Duodenal mucosa (tissue), 2 donors: Measurements from ENCODE around the gene KCNQ1.

ENCODE experiments used
- H3K27ac ChIP-seq: one replicate; pipeline ENCODE4 v1.7.0; 2013; ENCODE audit warnings: low read depth, low read length
- H3K27me3 ChIP-seq, 2 donors: one replicate each; pipeline ENCODE4 v1.7.0; 2013; ENCODE audit warnings: low read length in 2 of 2, control low read depth in 1 of 2; ENCODE audit not compliant: insufficient read depth in 2 of 2, control insufficient read depth in 1 of 2
- H3K36me3 ChIP-seq, 2 donors: one replicate each; pipeline ENCODE4 v1.7.0; 2013; ENCODE audit warnings: low read length in 2 of 2, control low read depth in 1 of 2; ENCODE audit not compliant: insufficient read depth in 2 of 2, control insufficient read depth in 1 of 2
- H3K4me1 ChIP-seq, 2 donors: one replicate each; pipeline ENCODE4 v1.7.0; 2013; ENCODE audit warnings: low read length in 2 of 2, control low read depth in 1 of 2; ENCODE audit not compliant: insufficient read depth in 2 of 2, control insufficient read depth in 1 of 2
- H3K4me3 ChIP-seq, 2 donors: one replicate each; pipeline ENCODE4 v1.7.0; 2013; ENCODE audit warnings: low read length in 2 of 2, low read depth in 1 of 2
- H3K9ac ChIP-seq, 2 donors: one replicate each; pipeline ENCODE4 v1.7.0; 2013; ENCODE audit warnings: low read length in 2 of 2, low read depth in 1 of 2
- H3K9me3 ChIP-seq, 2 donors: one replicate each; pipeline ENCODE4 v1.7.0; 2013; ENCODE audit warnings: low read length in 2 of 2, control low read depth in 1 of 2; ENCODE audit not compliant: control insufficient read depth in 1 of 2

Gene KCNQ1

DNA sequence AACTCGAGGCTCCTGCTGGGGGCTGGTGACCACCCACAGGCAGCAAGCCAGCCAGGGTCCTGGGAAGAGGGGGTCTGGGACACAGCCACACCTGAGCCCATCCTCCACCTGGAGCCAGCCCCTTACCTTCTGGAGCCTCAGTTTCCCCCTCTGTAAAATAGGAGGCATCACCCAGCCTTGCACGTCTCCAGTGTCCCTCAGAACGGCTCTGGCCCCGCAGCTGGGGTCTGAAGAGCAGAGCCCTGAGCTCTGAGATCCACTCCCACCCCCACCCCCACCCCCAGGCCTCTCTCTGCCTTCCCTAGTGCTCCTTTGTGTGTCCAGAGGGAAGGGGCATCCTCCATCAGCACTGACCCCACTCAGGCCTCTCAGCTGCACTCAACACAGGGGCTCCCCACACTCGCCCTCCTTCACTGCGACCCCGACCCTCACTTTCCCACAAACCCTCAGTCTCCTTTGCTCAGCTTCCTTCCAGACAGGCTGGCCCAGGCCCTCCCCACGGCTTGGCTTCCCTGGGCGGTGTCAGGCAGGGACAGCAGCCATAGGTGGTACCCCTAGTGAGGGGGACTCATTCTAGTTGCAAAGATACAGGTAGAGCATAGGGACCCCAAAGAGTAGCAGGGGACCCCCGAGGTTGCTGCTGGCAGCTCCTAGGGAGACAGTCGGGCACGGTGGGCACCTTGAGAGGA is 288.3 kb downstream of the KCNQ1 start:
- Histone ChIP-seq H3K4me1 (peaks cover 28 to 32% of the 10 kb centered on the region in 2 donors), H3K27ac (no peak overlapping the region), H3K9me3 (no peaks in the 10 kb centered on the region), H3K27me3 (no peaks in the 10 kb centered on the region), H3K4me3 (no peak overlapping the region), H3K36me3 (no peaks in the 10 kb centered on the region), H3K9ac (no peak overlapping the region)

DNA sequence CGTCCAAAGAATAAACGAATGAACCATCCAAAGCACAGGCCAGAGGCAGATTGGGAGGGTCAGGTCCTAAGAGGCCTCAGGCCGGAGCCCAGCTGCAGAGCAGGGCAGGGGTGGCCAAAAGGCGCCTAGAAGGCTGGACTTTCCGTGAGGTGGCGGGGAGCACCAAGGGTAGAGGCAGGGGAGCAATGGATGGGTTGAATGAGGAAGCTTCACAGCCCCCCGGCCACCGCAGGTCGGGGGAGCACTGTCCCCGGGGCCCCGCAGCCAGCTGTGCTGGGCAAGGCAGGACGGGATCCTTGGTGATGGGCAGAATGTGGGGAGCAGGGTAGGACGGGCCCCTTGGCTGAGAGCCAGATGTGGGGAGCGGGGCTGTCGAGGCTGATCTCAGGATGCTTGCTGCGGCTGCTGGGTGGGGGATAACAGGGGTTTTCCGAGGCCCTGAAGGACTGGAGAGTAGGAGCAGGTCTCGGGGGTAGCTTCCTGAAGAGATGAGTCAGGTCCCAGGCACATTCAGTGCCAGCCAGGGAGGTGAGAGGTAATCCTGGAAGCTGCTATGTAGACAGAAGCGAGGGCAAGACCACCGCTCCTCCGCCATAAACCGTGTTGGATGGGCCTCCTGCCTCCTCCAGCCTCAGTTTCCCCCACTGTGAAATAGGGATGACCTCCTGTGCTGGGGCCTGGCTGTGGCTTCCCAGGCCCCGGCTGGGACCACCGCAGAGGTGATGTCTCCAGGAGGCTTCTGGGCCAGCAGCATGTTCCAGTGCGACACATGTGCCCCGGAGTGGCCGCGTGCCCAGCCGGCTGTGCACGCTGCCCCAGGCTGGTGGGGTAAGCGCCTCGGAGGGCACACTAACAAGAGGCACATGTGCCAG is 289.6 kb downstream of the KCNQ1 start:
- Histone ChIP-seq H3K36me3 (no peaks in the 10 kb centered on the region), H3K9ac (no peak overlapping the region), H3K4me1 (peaks cover 25 to 28% of the 10 kb centered on the region in 2 donors), H3K4me3 (no peak overlapping the region), H3K27ac (no peak overlapping the region), H3K27me3 (no peaks in the 10 kb centered on the region), H3K9me3 (no peaks in the 10 kb centered on the region)

DNA sequence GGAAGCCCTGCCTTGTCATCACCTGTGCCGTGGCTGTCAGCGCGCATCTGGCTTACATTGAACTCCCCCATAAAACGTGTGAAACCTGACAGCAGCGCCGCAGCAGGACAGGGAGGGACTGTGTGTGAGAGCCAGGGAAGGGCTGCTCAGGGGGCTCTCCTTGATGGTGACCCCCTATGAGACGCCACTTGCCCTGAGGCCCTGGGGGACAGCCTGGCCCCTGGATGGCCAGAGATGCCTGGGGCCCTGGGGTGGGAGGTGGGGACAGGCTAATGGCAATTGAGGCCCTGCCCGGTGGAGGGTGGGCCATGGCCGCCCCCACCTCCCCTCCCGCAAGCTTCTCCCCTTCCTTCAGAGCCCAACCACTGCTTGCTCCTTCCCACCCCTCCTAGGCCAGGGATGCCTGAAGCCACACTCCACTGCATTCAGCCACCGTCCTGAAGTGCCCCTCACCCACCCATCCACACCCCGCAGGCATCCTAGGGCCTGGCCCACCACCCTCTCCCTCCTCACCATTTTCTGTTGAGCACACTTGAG is 290.3 kb downstream of the KCNQ1 start:
- H3K27me3 ChIP-seq, result no peaks in the 10 kb centered on the region
- peaks cover 31 to 32% of the 10 kb centered on the region in 2 donors for H3K4me1 ChIP-seq
- H3K9ac ChIP-seq, result no peak overlapping the region
- no peaks in the 10 kb centered on the region for H3K36me3 ChIP-seq
- no peak overlapping the region for H3K27ac ChIP-seq
- H3K4me3 ChIP-seq, result no peak overlapping the region
- H3K9me3 ChIP-seq, result no peaks in the 10 kb centered on the region

DNA sequence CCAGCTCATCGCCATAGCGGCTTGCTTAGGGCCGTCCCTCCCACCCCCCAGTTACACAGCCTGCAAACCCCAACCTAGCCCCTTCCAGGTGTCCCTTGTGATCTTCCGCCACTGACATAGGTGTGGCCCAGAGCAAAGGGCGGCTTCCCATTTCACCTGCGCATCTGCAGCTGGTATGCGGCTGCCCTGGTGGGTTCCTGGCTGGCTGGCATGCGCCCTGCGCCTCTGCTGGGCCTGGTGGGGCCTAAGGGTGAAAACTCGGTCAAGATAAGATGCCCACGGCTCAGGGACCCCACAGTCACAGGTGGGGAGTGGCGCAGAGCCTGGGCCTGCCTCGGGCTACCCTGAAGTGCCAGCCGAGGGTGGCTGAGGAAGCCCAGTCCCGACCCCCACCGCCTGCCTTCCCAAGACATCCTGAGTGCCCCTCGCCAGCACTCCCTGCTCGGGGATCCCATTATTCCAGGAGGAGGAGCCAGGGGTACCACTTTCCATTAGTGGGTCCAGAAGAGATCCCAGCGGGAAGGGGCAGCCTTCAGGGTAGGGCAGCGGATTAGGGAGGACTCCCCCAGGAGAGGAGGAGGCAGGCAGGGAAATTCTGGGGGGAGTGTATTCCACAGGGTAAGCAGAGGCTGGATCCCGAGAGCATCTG is 291.9 kb downstream of the KCNQ1 start:
- Histone ChIP-seq H3K4me3 (no peak overlapping the region), H3K4me1 (peaks cover 31 to 37% of the 10 kb centered on the region in 2 donors), H3K9ac (no peak overlapping the region), H3K36me3 (no peaks in the 10 kb centered on the region), H3K27me3 (no peaks in the 10 kb centered on the region), H3K9me3 (no peaks in the 10 kb centered on the region), H3K27ac (no peak overlapping the region)

DNA sequence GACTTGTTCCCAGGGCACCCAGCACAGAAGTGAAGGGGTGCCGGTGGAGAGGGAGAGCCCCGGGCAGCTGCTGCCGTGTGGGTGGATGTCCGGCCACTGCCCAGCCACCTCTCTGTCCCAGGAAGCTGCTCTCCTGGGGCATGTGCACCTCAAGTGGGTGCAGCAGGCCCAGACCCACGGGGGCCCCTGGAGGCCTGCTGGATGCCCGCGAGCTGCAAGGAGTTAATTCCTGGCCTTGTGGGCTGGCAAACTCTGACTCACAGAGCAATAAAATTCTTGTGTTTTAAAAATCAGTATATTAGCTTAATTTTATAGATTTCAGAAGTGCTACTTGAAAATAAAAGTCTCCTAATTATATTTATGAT is 292.4 kb downstream of the KCNQ1 start:
- H3K4me3 ChIP-seq, result no peak overlapping the region
- H3K27me3 ChIP-seq, result no peaks in the 10 kb centered on the region
- no peaks in the 10 kb centered on the region for H3K36me3 ChIP-seq
- no peak overlapping the region for H3K9ac ChIP-seq
- H3K9me3 ChIP-seq, result no peaks in the 10 kb centered on the region
- peaks cover 31 to 37% of the 10 kb centered on the region in 2 donors for H3K4me1 ChIP-seq
- no peak overlapping the region for H3K27ac ChIP-seq

DNA sequence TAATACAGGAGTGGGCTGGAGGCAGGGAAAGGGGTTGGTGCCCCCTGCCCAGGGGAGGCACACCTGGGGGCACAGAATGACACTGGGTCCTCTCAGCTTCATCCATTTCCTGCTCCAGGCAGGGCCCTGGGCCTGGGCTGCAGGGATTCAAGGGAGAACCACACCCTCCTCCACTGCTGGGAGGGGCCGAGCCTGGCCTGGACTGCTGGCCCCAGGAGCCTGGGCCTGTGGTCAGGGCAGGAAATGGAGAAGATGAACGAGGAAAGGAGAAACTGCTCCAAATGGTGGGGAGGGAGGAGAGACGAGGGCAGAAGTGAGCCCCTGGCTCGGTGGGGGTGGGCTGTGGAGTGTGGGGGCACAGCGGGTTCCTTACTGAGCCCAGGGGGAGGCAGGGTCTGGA is 293.1 kb downstream of the KCNQ1 start:
- no peaks in the 10 kb centered on the region for H3K27me3 ChIP-seq
- H3K4me3 ChIP-seq, result no peak overlapping the region
- no peak overlapping the region for H3K9ac ChIP-seq
- peaks cover 31 to 37% of the 10 kb centered on the region in 2 donors for H3K4me1 ChIP-seq
- no peak overlapping the region for H3K27ac ChIP-seq
- H3K36me3 ChIP-seq, result no peaks in the 10 kb centered on the region
- H3K9me3 ChIP-seq, result no peaks in the 10 kb centered on the region

DNA sequence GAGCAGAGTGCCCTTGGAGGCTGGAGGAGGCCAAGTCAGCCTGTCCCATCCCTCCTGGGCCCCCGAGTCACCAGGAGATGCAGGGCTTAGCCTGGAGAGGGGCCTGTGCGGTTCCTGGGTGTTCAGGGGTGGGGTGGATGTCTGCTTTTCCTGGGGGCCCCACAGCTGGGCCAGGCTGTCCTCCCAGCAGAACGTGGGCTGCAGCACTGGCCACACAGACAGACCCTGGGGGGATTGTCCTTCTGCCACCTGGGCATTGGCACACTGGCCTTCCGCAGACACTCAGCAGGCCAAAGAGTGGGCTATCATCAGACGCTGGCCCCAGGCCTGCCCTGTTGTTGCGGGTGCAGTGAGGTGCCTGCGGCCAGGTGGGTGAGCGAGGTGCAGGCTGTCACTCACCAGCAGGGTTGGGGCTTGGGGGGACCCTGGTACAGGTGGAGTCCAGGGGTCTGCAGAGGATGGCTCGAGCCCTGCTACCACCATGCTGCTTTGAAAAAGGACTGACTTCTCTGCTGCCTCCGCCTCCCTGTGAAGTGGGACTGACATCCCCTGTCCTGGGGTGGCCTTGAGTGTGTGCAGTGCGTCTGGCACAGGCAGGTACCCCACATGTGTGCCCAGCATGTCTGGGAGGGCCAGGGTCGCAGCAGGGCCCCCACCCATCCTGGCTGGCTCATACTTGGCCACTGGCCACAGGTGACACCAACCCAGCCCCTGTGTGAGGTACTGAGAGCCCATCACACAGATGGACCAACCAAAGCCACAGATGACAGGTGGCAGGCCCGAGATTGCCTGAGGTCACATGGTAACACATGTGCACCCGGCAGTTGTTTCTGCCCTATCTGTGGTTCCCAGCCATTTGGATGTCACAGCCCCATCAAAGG is 294.0 kb downstream of the KCNQ1 start:
- H3K9me3 ChIP-seq, result no peaks in the 10 kb centered on the region
- H3K27ac ChIP-seq, result no peak overlapping the region
- H3K4me3 ChIP-seq, result no peak overlapping the region
- peaks cover 31 to 37% of the 10 kb centered on the region in 2 donors for H3K4me1 ChIP-seq
- no peaks in the 10 kb centered on the region for H3K27me3 ChIP-seq
- no peak overlapping the region for H3K9ac ChIP-seq
- no peaks in the 10 kb centered on the region for H3K36me3 ChIP-seq

DNA sequence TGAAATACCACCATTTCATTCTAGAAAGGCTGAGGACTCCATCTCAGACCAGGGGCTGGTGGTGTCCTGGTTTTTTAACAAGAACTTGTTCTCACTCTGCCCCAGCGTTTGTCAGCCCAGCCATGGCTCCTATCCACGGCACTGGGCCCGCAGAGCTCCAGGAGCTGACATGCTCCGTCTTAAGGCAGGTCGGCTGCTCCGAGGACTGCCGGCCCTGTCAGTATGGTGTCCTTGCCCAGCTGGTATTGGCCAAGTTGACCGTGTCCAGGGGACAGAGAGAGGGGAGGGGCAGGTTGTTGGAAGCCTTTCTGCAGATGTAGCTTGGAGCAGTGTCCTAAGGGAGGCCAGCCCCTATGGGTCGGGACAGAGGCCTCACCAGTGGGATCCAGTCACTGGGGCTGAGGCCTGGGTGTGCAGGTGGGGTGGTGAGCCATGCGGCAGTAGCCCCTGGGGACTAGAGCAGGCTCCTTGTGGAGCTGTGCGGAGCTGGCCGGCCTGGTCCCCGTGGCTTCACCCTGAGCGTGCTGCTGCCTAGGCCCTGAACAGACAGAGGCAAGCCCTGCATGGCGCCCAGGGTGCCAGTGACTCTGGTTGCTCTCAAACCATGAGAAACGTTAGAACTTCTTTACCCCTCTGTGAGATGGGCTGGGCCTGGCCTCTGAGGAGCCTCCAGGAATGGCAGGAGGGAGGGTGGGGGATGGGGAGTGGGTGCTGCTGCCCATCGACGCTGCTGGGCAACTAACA is 294.9 kb downstream of the KCNQ1 start:
- peaks cover 31 to 37% of the 10 kb centered on the region in 2 donors for H3K4me1 ChIP-seq
- no peak overlapping the region for H3K27ac ChIP-seq
- no peaks in the 10 kb centered on the region for H3K36me3 ChIP-seq
- H3K9me3 ChIP-seq, result no peaks in the 10 kb centered on the region
- no peak overlapping the region for H3K4me3 ChIP-seq
- no peaks in the 10 kb centered on the region for H3K27me3 ChIP-seq
- H3K9ac ChIP-seq, result no peak overlapping the region

DNA sequence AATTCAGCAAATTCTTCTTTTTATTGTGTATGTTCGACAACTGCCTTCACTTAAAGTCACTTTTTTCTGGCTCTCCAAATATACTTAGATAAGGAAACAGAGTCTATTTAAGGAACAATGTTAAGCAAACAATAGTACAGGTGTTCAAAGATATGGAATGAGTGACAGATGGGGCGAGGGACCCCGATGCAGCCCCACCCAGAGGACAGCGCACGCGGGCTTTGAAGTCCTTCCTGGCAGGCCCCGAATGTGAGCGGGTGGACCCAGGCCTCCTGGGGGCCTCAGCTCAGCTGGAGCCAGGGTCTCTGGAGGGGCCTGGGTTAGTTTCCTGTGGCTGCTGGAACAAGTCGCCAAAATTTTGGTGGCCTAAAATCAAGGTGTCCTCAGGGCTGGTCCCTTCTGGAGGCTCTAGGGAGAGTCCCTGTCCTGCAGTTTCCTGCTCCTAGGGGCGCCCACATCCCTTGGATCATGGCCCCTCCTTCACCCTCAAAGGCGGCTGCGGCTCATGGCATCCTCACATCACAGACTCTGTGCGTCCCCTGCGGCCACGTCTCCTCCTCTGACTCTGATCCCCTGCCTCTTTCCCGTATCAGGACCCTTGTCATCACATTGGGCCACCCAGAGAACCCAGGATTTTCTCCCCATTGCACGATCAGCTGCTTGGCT is 295.6 kb downstream of the KCNQ1 start:
- Histone ChIP-seq H3K36me3 (no peaks in the 10 kb centered on the region), H3K27me3 (no peaks in the 10 kb centered on the region), H3K4me1 (peaks cover 31 to 37% of the 10 kb centered on the region in 2 donors), H3K27ac (no peak overlapping the region), H3K4me3 (no peak overlapping the region), H3K9ac (no peak overlapping the region), H3K9me3 (no peaks in the 10 kb centered on the region)
